Panc1 (cell line): Measurements from ENCODE around the gene RBPMS2. TPM values are rescaled to one million over a fixed set of nuclear protein-coding genes. Genes with fewer than 3 reads are reported as not detected.
"Not testable (repeated sequence)": the region's sequence is repeated elsewhere in the genome, so short reads cannot be mapped to it uniquely, and the experiment has no call there.

ENCODE experiments used
- ATAC-seq: fragments of 200-7000 bp; cut with Tn5 transposase; 2 replicates; pipeline ENCODE4 v1.9.1; 2020; ENCODE audit warnings: mild to moderate bottlenecking, moderate library complexity
- BruUV-seq: library from RNA; stranded (reverse); fragments of 400-500 nt; replicated peaks from 2 replicates; lab custom pipeline; 2021; lab: Mats Ljungman, UMichigan
- CTCF ChIA-PET: fragments of 300-600 bp; sonication (Branson Sonifier 250); formaldehyde crosslinking; loops from one replicate; lab custom pipeline; 2022; ENCODE audit warnings: antibody characterized with exemption; lab: Charles Lee
- POLR2A ChIA-PET: fragments of 300-600 bp; sonication (Branson Sonifier 250); formaldehyde crosslinking; loops from one replicate; lab custom pipeline; 2022; ENCODE audit warnings: antibody characterized with exemption; lab: Charles Lee
- DNase-seq: peaks from one replicate; pipeline ENCODE4 v3.0.0-alpha.2; 2010; ENCODE audit warnings: low read depth, low spot score
- H3K27ac ChIP-seq: 2 replicates; pipeline ENCODE4 v1.5.1; 2011; ENCODE audit warnings: mild to moderate bottlenecking, low read length, inconsistent platforms
- H3K27me3 ChIP-seq: fragments of 200-500 bp; sonication (Bioruptor generic); 2 replicates; pipeline ENCODE4 v1.6.0; 2014; ENCODE audit warnings: low read length, inconsistent platforms; ENCODE audit not compliant: control insufficient read depth, insufficient read depth
- H3K36me3 ChIP-seq: fragments of 200-500 bp; sonication (Bioruptor generic); 2 replicates; pipeline ENCODE4 v1.5.1; 2014; ENCODE audit warnings: inconsistent platforms, mild to moderate bottlenecking, low read length, moderate library complexity; ENCODE audit not compliant: control insufficient read depth, insufficient read depth
- H3K4me1 ChIP-seq: 2 replicates; pipeline ENCODE4 v1.5.1; 2011; ENCODE audit warnings: inconsistent platforms, mild to moderate bottlenecking, low read length, moderate library complexity; ENCODE audit not compliant: control insufficient read depth, insufficient read depth
- H3K4me3 ChIP-seq, 2 experiments: 2 replicates each; pipeline ENCODE4 v1.5.1; 2011 to 2012; ENCODE audit warnings: low read depth in 2 of 2, low read length in 2 of 2, mild to moderate bottlenecking in 2 of 2, inconsistent platforms in 1 of 2, moderate library complexity in 1 of 2
- H3K9me3 ChIP-seq: fragments of 200-500 bp; sonication (Bioruptor generic); 2 replicates; pipeline ENCODE4 v1.5.1; 2014; ENCODE audit warnings: low read depth, mild to moderate bottlenecking, inconsistent platforms, low read length, moderate library complexity; ENCODE audit not compliant: control insufficient read depth, insufficient read depth
- POLR2AphosphoS5 ChIP-seq: IDR thresholded peaks from 2 replicates; pipeline ENCODE4 v1.6.1; 2012; ENCODE audit warnings: mild to moderate bottlenecking, low read depth, low read length, moderate library complexity
- SIN3A ChIP-seq: IDR thresholded peaks from 2 replicates; pipeline ENCODE4 v1.6.1; 2012; ENCODE audit warnings: low read depth, mild to moderate bottlenecking, low read length, moderate library complexity, borderline replicate concordance; ENCODE audit not compliant: insufficient read depth
- TCF7L2 ChIP-seq: IDR thresholded peaks from 2 replicates; pipeline ENCODE4 v1.6.1; 2011; ENCODE audit warnings: mild to moderate bottlenecking, low read depth, low read length, inconsistent platforms
- in situ Hi-C: cut with HindIII; loops from 2 replicates; pipeline ENCODE4 v1.10.0; 2016; ENCODE audit warnings: low sequenced_read_pairs, low pct_unique_long_range_greater_than_20kb
- intact Hi-C: fragments of 100-400 bp; cut with micrococcal nuclease; formaldehyde crosslinking; loops from one replicate; pipeline ENCODE4 v1.10.0; 2022; ENCODE audit not compliant: unreplicated experiment
- total RNA-seq: library from RNA; stranded (reverse); gene quantifications from one replicate; pipeline ENCODE4 v1.2.1, GENCODE V29; 2021; ENCODE audit not compliant: unreplicated experiment
- TF ChIP-seq, protein P1 (sequence below), 2 experiments: IDR thresholded peaks; 2 replicates each; pipeline ENCODE4 v1.6.1; 2011 to 2012; ENCODE audit warnings: low read depth in 2 of 2, control low read depth in 1 of 2, low read length in 1 of 2, mild to moderate bottlenecking in 1 of 2, moderate library complexity in 1 of 2; ENCODE audit not compliant: insufficient read depth in 1 of 2
- TF ChIP-seq, protein P2 (sequence below): fragments of 450-650 bp; IDR thresholded peaks from 2 replicates; pipeline ENCODE4 v1.5.1; 2017; ENCODE audit warnings: mild to moderate bottlenecking

RBPMS2 gene
- total RNA-seq, 1 experiment from 2014 or later = 33.7 TPM

GRCh38 chr15:64742385-64742784 lies 33.0 kb downstream of the RBPMS2 start:
- Histone ChIP-seq H3K27me3 (no peaks in the 10 kb centered on the region), H3K36me3 (no peaks in the 10 kb centered on the region), H3K27ac (no peak overlapping the region), H3K9me3 (no peaks in the 10 kb centered on the region), H3K4me1 (no peaks in the 10 kb centered on the region), H3K4me3 (no peak overlapping the region)
- ChIA-PET POLR2A (interaction anchor here (0.5 kb wide), 1 partner anchor 58 kb away, joined by 5 read pairs; no protein-coding TSS in a partner anchor), CTCF (no interaction called here)
- in situ Hi-C loops (no loop called here), intact Hi-C loops (no loop called here)
- DNase-seq (no peak), ATAC-seq (no peak)
- no TSS peak for BruUV-seq
- TF ChIP-seq POLR2AphosphoS5 = no peak
- no peak for TF ChIP-seq TCF7L2
- TF ChIP-seq SIN3A = no peak
- TF ChIP-seq, protein P1, sequence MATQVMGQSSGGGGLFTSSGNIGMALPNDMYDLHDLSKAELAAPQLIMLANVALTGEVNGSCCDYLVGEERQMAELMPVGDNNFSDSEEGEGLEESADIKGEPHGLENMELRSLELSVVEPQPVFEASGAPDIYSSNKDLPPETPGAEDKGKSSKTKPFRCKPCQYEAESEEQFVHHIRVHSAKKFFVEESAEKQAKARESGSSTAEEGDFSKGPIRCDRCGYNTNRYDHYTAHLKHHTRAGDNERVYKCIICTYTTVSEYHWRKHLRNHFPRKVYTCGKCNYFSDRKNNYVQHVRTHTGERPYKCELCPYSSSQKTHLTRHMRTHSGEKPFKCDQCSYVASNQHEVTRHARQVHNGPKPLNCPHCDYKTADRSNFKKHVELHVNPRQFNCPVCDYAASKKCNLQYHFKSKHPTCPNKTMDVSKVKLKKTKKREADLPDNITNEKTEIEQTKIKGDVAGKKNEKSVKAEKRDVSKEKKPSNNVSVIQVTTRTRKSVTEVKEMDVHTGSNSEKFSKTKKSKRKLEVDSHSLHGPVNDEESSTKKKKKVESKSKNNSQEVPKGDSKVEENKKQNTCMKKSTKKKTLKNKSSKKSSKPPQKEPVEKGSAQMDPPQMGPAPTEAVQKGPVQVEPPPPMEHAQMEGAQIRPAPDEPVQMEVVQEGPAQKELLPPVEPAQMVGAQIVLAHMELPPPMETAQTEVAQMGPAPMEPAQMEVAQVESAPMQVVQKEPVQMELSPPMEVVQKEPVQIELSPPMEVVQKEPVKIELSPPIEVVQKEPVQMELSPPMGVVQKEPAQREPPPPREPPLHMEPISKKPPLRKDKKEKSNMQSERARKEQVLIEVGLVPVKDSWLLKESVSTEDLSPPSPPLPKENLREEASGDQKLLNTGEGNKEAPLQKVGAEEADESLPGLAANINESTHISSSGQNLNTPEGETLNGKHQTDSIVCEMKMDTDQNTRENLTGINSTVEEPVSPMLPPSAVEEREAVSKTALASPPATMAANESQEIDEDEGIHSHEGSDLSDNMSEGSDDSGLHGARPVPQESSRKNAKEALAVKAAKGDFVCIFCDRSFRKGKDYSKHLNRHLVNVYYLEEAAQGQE (IDR thresholded peaks at IDR 0.05; ENCODE audit: insufficient read depth in 1 of 2, low read depth in 2 of 2, low read length in 1 of 2) = no peak
- TF ChIP-seq, protein P2, sequence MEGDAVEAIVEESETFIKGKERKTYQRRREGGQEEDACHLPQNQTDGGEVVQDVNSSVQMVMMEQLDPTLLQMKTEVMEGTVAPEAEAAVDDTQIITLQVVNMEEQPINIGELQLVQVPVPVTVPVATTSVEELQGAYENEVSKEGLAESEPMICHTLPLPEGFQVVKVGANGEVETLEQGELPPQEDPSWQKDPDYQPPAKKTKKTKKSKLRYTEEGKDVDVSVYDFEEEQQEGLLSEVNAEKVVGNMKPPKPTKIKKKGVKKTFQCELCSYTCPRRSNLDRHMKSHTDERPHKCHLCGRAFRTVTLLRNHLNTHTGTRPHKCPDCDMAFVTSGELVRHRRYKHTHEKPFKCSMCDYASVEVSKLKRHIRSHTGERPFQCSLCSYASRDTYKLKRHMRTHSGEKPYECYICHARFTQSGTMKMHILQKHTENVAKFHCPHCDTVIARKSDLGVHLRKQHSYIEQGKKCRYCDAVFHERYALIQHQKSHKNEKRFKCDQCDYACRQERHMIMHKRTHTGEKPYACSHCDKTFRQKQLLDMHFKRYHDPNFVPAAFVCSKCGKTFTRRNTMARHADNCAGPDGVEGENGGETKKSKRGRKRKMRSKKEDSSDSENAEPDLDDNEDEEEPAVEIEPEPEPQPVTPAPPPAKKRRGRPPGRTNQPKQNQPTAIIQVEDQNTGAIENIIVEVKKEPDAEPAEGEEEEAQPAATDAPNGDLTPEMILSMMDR = no peak

- in situ Hi-C loops, H3K4me1 ChIP-seq, H3K4me3 ChIP-seq, ATAC-seq, BruUV-seq, intact Hi-C loops, H3K9me3 ChIP-seq, H3K27me3 ChIP-seq, H3K27ac ChIP-seq, H3K36me3 ChIP-seq, POLR2A ChIA-PET, DNase-seq: not testable (repeated sequence)
- CTCF ChIA-PET = interaction anchor here (0.5 to 0.7 kb wide), 2 partner anchors 65 to 270 kb away, joined by 3 to 6 read pairs; no protein-coding TSS in a partner anchor
These were observed 33.7 kb downstream of the RBPMS2 start for GRCh38 chr15:64741708-64742107.
